Peyer's patch (tissue), 4 donors: ENCODE measurements around the gene USH1C.

ENCODE experiments used
- CTCF ChIP-seq, 6 experiments: fragments of 450-650 bp in 4 of 6; fragments of 200-600 bp in 2 of 6; sonication (generic) in 1 of 6; IDR thresholded peaks; one replicate each; pipeline ENCODE4 v1.5.1; 2017 to 2019; ENCODE audit warnings: antibody characterized with exemption in 6 of 6, mild to moderate bottlenecking in 3 of 6, moderate library complexity in 1 of 6
- POLR2A ChIP-seq, 2 donors: fragments of 450-650 bp; IDR thresholded peaks; one replicate each; pipeline ENCODE4 v1.5.1; 2017; ENCODE audit warnings: antibody characterized with exemption in 2 of 2, mild to moderate bottlenecking in 2 of 2, moderate library complexity in 2 of 2

- no peak for TF ChIP-seq POLR2A (IDR thresholded peaks at IDR 0.05)
- TF ChIP-seq CTCF (IDR thresholded peaks at IDR 0.05), result no peak
These were observed 16.8 kb upstream of the USH1C start for GRCh38 chr11:17561111-17561415.
